PC-9 (cell line): ENCODE data around the gene DDI2.

ENCODE experiments used
- CTCF ChIP-seq: fragments of 200-600 bp; sonication (generic); conservative IDR thresholded peaks from 2 replicates; pipeline ENCODE4 v1.6.1; 2017; ENCODE audit warnings: mixed run types, antibody characterized with exemption, mild to moderate bottlenecking, moderate library complexity
- EZH2 ChIP-seq: fragments of 200-600 bp; sonication (generic); IDR thresholded peaks from 2 replicates; pipeline ENCODE4 v1.8.0; 2017; ENCODE audit warnings: antibody characterized with exemption, low read depth

- TF ChIP-seq CTCF (no peak), EZH2 (no peak)
Measured at GRCh38 chr1:15636436-15636835, 19.2 kb downstream of the DDI2 start.
